Stimulated activated CD4-positive, alpha-beta T cell treated with anti-CD3 and anti-CD28 coated beads, Interleukin-4, amount 100 ng/mL, for 24 hours (primary cell): ENCODE results near the gene AMY1A.
"Not testable (repeated sequence)": the region's sequence is repeated elsewhere in the genome, so short reads cannot be mapped to it uniquely, and the experiment has no call there.

ENCODE experiments used
- DNase-seq: peaks from one replicate; pipeline ENCODE4 v3.0.0-alpha.2; 2020

Gene AMY1A

DNA sequence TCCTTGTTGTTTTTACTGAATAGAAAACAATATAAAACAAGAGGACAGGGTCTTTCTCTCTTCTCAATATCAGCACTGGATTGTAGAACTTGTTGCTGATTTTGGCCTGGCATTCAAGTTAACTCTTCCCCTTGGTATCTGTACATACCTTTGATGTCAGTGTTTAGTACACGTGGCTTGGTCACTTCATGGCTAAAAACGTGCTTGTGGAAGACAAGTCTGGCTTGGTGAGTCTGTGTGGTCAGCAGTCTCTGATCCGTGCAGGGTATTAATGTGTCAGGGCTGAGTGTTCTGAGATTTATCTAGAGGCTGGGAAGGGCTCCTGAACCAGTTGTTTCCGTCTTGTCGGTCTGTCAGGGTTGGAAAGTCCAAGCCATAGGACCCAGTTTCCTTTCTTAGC, at the start of gene AMY1A:
Gene AMY1A, plus strand, starts transcription at position 301 of the 400 bp plus-strand sequence. CDS start 571 bp downstream, outside the sequence.
- DNase-seq, result not testable (repeated sequence)

DNA sequence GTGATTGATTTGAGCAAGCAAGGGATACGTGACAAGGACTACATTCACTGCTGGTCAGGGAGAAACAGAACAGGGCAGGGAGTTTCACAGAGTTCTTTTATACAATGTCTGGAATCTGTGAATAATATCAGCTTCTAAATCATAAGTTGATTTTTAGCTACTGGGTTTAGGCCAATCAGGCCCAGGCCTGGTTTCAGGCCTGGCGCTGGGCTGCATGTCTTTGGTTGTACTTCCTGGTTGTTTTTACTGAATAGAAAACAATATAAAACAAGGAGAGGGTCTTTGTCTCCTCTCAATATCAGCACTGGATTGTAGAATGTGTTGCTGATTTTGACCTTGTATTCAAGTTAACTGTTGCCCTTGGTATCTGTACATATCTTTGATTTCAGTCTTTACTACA, 39.2 kb upstream of the AMY1A start:
- DNase-seq, result no peak

GRCh38 chr1:103616994-103617477, 38.5 kb upstream of the AMY1A start, which contains the start of gene AMY2A:
TSS of gene AMY2A (plus strand) at chr1:103617427. CDS start at chr1:103617441, 14 bp downstream.
- DNase-seq, result not testable (repeated sequence)

GRCh38 chr1:103627436-103627835, 28.1 kb upstream of the AMY1A start:
- not testable (repeated sequence) for DNase-seq

GRCh38 chr1:103641194-103641593, 14.4 kb upstream of the AMY1A start:
- DNase-seq, result not testable (repeated sequence)

GRCh38 chr1:103643908-103644307, 11.7 kb upstream of the AMY1A start:
- not testable (repeated sequence) for DNase-seq

DNA sequence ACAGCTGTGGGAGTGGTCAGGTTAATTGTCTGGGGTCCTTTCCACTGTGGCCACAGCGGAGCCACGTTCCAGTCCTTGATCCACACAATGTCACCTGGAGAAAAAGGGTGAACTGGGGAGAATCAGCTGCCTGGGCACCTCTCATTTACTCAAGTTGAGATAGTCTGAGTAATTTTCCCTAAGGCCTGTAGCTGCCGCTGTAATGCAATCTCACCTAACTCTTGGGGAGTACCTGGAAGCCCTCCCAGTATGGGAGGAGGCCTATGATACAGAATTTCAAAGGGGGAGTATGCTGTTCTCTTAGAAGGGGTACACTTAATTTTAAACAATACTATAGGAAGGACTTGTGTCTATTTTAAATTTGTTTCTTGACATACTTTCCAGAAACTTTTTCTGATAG, 5.3 kb upstream of the AMY1A start:
- not testable (repeated sequence) for DNase-seq

GRCh38 chr1:103650889-103651288, 4.7 kb upstream of the AMY1A start:
- not testable (repeated sequence) for DNase-seq

- not testable (repeated sequence) for DNase-seq
Measured at GRCh38 chr1:103654133-103654532, 1.4 kb upstream of the AMY1A start.

- DNase-seq, result not testable (repeated sequence)
Measured at GRCh38 chr1:103676335-103676734, 20.8 kb downstream of the AMY1A start.

DNA sequence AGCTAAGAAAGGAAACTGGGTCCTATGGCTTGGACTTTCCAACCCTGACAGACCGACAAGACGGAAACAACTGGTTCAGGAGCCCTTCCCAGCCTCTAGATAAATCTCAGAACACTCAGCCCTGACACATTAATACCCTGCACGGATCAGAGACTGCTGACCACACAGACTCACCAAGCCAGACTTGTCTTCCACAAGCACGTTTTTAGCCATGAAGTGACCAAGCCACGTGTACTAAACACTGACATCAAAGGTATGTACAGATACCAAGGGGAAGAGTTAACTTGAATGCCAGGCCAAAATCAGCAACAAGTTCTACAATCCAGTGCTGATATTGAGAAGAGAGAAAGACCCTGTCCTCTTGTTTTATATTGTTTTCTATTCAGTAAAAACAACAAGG, 40.5 kb downstream of the AMY1A start, which contains the start of gene AMY1B:
Gene AMY1B, minus strand, starts transcription at position 101 of the 400 bp plus-strand sequence. CDS start 571 bp downstream, outside the sequence.
- not testable (repeated sequence) for DNase-seq

GRCh38 chr1:103697430-103697829, 41.9 kb downstream of the AMY1A start:
- DNase-seq, result not testable (repeated sequence)

GRCh38 chr1:103700669-103701068, 45.1 kb downstream of the AMY1A start:
- not testable (repeated sequence) for DNase-seq

GRCh38 chr1:103701256-103701655, 45.7 kb downstream of the AMY1A start:
- not testable (repeated sequence) for DNase-seq

DNA sequence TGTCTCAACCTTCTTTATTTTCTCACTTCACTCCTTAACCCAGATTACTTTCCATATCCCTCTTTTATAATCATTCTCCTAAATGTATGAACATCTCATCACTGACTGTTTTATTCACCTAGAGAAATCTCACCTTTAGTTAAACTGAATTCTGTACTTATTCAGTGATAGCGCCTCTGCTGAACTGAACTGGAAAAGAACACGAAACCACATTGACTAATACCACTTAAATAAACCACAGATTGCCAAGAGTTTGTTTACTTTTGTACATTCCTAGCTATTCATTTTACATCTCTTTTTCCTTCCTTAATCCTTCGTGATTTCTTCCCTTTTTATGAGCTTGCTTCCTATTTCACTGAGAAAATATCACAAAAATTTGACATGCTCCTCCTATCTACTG, 52.1 kb downstream of the AMY1A start:
- not testable (repeated sequence) for DNase-seq

- DNase-seq, result not testable (repeated sequence)
Measured at GRCh38 chr1:103710381-103710780, 54.8 kb downstream of the AMY1A start.
